ENCODE results near the gene ADGRG1.
"Not testable (repeated sequence)": the region's sequence is repeated elsewhere in the genome, so short reads cannot be mapped to it uniquely, and the experiment has no call there.

The ADGRG1 gene

DNA sequence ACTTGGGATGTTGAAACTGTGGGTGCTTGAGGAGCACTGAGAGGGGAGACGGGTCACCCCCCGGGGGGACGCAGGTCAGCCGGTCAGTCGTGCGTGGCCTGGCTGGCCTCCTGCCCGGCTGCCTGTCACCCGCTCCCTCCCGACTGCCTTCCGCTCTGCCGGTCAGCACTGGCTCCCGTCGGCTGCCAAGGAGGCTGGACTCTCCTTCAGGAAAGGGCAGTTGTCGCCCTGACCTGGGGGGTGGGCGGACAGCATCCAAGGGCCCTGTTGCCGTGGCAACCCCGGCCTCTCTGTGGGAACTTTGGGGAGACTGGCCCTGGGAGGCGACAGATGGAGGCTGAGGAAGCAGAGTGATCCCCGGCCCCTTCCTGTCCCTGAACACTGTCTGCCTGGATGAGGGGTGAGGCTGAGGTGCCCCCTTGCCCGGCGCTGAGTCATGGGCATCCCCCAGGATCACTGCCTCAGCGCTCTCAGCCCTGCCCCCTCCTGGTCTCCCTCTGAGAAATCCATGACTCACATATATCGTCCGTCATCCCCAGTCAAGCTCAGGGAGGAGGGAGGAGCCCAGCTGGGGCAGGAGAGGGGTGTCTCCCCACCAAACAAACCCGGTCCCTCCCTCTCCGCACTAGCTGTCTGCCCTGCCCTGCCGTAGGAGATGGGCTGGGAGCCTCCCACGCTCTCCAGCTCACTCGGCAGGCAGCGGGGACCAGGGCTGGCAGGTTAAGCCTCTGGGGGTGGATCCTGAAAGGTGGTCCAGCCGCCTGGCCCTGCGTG is at the start of gene ADGRG1:
ADGRG1 (plus strand) TSS at position 623 of the 774 bp plus-strand sequence. CDS start 21,658 bp downstream, outside the sequence.
- DNase-seq = peak; percentile 79

DNA sequence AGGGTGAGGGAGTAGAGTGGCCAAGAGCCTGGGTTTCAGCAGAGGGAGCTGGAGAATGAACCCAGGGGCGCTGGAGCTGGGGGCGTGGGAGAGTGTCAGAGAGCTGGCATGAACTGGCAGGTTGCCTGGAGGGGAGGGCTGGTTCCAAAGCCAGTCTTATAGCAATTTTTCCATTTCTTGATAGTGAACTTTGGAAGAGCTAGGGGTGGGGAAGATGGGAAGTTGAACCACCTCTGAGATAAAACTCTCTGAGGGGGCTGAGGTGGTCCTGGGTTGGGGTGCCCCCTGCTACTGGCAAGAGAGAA is 49.1 kb upstream of the ADGRG1 start:
- DNase-seq = no peak

DNA sequence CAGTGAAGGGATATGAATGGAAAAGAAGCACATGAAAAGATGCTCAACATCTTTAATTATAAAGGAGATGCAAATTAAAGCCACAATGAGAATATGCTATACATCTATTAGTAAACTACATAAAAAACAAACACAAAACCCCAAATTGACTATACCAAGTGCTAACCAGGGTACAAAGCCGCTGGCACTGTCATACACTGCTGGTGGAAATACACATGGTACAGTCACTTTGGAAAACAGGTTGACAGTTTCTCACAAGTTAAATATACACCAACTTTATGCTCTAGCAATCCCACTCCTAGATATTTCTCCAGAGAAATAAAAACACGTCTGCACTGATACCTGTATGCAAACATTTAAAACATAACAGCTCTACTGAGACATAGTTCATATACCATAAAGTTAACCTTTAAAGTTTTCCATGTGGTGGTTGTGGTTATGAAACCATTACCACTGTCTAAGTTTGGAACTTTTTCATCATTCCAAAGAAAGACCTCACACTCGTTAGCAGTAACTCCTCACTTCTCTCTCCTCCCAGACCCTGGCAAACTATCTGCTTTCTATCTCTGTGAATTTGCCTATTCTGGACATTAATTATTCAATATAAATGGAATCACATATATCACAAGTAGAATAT is 43.3 kb upstream of the ADGRG1 start:
- no peak for DNase-seq

DNA sequence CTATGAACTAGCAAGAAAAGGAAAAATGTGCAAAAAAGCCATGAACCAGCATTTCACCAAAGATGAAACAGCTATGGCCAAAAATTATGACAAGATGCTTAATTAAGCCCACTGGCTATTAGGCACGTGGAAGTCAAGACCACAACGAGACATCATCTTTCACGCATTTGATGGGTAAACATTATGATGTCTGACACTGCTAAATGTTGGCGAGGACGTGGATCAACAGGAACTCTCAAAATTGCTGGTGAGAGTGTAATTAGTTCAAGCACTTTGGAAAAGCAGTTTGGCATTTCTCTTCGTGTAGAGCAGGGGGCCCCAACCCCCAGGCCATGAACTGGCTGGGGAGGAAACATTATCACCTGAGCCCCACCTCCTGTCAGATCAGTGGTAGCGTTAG is 39.6 kb upstream of the ADGRG1 start:
- no peak for DNase-seq

DNA sequence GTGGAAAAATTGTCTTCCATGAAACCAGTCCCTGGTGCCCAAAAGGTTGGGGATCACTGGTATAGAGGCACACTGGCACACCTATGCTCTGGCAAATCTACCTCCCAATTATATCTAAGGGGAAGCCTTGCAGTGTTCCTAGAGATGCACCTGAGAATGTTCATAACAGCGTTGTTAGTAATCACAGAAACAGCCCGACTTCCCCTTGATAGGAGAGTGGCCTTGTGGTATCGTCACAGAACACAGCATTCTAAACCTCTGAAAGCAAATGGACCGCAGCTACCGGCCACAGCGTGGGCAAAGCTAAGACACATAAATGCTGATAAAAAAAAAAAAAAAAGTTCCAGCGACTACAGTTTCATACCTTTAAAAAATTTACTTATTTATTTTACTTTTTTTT is 39.1 kb upstream of the ADGRG1 start:
- DNase-seq = no peak

DNA sequence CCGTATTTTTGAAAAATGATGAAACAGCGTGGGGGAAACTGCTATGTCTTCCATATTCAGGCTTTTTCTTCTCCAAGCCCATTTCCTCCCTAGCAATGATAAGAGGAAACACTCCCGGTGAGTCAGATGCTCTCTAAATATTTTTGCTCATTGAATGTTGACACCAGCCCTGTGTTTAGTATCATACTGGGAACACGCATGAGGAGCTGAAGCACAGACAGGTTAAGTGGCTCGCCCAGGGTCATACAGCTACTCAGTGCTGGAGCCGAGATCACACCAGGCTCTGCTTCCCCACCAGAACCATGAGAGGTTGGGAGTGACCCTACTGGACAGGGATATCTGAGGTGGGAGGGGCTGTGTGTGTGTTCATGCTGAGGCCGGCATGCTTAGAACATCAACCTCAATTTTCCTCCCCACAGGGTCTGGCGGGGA is 37.8 kb upstream of the ADGRG1 start:
- DNase-seq = peak; percentile 26

DNA sequence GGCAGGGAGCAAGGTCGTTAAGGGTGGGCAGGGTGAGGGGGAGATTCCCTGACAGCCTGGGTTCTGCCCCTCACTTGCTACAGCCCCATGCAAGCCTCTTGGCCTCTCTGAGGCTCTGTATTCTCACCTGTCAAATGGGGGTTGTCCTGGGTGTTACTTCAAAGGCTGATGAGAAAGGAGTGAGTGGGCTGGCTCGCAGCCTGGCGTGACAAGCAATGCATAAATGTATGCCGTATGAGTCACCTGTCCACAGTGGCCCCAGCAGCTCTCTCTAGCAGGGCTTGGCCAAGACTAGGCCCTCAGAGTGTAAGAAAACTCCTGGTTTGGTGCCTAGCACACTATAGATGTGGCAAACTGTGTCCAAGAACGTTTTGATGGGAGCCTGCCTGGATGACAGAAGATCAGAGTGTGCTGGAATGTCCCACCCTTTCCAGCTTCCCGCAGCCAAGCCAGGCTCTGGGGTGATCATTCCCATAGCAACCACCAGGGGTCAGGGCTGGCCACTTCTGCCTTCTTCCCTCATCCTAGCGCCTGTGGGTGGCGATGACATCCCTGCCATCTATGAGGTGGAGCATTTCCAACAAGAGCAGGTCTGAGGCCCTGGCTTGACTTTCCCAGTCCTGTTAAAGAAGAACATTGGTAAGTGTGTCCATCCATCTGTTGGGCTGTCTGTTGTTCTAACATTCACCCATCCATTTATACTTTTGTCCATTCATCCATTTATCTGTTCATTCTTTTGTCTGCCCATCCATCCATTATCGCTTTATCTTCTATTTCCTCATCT is 37.2 kb upstream of the ADGRG1 start:
- peak; percentile 86 for DNase-seq

DNA sequence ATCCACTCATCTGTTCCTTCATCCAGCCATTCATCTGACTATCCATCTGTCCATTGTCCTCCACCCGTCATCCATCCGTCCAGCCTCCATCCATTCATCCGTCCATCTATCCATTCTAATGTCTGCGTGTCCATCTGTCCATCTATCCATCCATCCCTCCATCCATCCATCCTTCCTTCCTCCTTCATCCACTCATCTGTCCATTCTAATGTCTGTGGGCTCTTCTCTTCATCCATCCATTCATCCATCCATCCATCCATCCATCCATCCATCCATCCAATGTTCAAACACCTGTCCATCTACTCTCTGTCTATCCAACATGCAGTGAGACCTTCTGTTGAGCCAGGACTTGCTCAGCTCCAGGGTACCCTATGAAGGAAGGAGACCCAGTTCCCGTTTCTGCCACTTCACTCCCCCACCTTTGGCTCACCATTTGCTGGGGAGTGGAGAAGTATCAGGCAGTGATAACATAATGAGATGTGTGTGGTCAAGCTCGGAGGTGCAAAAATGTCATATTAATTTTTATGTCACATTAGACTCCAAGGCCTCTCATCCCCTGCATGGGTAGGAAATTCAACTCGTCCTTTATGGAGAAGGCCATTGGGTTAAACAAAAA is 36.5 kb upstream of the ADGRG1 start:
- DNase-seq = no peak

DNA sequence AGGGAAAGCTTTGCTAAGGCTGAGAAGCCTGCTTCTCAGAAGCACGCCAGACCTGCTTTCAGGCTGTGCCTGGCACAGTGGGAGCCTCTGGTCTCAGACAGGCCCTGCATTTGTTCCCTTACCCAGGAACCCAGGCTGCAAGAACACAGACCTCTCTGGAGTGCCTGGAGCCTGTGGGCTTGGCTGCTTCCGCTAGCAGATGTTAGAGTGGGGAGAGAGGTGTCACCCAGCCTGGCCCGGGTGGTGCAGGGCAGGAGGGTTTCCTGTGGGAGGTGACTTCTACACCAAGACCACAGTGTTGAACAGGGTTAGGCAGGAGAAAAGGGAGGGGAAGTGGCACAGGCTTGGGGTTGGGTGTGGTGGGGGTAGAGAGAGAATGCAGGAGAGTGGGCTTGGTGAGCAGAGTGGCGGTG is 35.8 kb upstream of the ADGRG1 start:
- peak; percentile 92 for DNase-seq

DNA sequence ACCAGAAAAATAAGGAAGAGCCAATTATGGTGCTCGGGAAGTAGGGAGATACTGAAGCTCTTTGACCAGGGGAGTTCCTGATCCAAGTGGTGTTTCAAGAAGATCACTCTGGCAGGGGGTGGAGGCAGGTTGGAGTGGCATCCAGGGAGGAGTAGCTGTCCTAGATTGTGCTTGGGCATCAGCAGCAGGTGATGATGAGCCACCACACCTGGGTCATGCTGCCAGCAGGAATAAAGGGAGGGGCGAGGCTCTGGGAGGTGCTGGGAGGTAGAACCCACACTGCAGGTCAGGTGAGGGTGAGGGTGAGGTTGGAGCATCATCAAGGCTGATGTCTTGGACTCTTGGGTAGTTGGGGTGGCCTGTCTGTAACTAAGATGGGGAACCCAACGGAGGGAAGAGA is 35.4 kb upstream of the ADGRG1 start:
- DNase-seq = no peak

DNA sequence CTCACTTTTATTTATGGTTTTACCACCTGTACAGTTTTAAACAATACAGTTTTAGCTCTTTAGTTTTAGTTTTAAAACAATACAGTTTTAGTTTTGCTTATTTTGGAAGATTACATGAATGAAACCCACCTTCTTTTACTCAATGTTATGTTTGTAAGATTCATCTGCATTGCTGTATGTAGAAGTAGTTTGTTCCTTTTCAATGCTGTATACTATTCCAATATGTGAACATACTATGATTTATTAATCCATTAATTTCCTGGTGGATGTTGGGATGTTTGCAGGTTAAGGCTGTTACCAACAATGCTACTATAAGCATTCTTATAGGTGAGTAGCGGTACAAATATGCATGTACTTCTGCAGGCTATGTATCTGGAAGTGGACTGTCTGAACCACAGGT is 34.4 kb upstream of the ADGRG1 start:
- DNase-seq = no peak

DNA sequence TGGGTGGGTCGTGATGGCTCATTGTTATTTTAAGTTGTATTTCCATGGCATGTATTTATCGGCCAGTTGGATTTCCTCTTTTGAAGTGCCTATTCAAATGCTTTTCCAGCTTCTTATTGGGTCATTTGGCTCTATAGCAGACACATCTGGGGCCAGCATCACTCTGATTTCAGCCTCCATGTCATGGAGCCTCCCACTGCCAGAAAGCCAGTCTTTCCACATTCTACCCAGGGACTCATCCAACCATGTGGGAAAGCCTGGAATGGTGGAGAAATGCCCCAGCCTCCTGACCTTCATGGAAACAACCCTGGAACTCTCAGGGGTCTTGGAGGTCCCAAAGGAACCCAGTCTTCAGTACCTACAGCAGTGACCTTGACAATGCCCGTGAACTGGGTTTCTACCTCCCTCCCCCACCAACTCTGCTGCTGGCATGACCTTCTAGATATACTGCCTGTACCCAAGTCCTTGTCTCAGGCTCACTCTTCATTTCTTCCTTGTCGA is 33.8 kb upstream of the ADGRG1 start:
- DNase-seq = no peak

DNA sequence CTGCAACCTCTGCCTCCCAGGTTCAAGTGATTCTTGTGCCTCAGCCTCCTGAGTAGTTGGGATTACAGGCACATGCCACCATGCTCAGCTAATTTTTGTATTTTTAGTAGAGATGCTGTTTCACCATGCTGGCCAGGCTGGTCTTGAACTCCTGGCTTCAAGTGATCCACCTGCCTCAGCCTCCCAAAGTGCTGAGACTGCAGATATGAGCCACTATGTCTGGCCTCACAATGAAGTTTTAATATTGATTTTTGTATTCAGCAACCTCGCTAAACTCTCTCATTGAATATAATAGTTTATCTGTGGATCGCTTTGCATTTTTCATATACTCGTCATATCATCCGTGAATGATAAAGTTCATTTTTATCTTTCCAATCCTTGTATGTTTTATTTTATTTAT is 32.2 kb upstream of the ADGRG1 start:
- DNase-seq = not testable (repeated sequence)

DNA sequence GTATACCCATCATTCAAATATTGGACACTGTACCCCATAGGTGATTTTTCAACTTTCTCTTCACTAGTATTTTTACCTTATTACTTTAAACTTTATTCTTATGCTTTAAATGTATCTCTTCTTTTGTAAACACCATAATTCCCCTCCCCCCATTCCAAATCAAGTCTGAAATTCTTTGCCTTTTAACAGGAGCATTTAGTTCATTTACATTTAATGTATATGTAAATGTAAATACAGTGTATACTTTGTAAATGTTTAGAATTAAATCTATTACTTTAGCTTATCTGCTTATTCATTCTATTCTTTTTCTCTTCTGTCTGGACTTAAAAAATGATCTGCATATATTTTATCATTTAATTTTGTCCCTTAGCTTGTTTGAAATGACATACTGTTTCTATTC is 30.0 kb upstream of the ADGRG1 start:
- DNase-seq = no peak

DNA sequence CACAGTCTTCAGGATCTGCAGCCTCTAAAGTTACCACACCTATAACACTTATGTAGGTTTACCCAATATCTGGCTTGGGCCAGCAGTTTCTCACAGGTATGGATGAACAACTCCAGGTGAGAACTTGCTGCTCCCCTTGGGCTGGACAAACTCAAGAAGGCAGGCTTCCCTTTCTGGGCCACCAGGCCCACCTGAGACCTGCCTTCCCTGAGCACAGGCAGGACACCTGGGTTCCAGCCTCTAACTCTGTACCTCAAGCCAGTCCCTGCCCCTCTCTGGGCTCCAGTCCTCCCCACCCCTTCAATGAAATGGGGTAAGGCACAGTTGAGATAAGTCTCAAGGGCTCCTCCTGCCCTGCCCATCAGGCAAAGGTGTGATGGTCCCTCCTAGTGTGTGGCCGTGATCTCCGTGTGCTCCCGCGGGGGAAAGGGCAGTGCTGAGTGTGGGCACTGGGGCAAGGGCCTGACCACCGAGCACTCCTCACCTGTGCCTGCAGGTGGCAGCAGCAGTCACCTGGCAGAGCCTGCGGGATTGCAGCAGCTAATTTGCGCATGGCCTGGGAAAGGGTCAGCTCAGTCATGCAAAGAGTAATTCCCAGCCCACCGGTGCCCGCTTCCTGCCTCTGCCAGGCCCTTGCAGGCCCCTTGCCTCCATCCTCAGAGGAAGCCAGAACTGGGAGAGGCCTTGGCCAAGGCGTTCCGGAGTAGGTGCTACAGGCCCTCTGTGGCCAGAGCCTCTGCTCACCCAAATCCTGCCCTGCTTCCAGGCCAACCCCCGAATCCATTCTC is 28.2 kb upstream of the ADGRG1 start:
- DNase-seq = peak; percentile 67

DNA sequence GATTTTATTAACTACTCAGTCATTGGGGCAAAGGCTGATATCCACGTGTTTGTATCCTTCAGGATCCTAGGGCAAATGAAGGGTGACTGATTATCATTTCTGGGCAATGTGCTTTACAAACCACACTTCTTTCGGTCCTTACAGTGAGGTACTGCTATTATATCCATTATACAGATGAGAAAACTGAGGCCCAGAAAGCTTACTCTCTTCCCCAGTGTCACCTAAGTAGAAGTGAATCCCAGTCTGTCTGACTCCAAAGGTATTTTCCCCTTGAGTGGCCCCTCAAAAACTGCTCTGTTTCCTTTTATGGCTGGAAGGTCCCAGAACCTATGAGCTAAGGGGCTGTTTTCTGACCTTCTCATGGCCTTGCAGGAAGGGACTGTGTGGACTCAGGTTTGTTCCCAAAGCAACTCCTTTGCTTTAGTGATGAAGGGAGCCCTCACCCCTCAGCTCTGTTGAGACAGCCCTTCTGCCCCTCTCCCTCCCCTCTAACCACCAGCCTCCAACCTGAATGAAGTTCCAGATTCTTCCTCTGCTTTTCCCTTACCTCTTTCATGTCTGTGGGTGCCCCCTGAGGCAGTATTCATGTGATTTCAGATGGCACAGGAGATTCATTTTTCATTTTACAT is 27.4 kb upstream of the ADGRG1 start:
- DNase-seq = no peak

DNA sequence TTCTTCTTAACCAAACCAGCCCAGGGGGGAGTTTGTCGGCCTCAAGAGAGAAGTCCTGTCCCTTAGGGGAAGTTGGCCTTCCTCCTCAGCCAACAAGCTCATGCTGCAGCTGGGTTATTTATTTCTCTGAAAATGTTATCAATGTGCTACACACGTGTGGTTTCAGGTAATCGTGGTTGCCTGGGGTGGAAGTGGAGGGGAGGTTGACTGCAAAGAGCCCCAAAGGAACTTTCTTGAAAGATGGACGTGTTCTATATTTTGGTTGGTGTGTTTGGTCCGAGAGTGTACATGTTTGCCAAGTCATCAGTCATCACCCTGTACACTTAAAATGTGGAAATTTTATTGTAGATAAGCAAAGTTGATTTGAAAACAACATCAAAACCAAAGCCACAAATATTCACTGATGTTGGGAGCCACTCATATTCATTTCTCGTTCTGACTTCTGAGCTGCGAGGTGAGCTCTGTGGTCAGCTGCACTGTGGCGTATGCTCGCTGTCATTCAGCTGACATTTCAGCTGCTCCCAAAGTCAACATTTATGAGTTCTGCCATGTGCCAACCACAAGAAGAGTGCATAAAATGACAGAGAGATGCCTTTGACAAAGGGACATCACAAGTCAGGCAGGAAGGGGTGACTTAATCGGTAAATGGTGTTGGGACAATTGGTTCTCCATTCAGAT is 26.5 kb upstream of the ADGRG1 start:
- peak; percentile 97 for DNase-seq

DNA sequence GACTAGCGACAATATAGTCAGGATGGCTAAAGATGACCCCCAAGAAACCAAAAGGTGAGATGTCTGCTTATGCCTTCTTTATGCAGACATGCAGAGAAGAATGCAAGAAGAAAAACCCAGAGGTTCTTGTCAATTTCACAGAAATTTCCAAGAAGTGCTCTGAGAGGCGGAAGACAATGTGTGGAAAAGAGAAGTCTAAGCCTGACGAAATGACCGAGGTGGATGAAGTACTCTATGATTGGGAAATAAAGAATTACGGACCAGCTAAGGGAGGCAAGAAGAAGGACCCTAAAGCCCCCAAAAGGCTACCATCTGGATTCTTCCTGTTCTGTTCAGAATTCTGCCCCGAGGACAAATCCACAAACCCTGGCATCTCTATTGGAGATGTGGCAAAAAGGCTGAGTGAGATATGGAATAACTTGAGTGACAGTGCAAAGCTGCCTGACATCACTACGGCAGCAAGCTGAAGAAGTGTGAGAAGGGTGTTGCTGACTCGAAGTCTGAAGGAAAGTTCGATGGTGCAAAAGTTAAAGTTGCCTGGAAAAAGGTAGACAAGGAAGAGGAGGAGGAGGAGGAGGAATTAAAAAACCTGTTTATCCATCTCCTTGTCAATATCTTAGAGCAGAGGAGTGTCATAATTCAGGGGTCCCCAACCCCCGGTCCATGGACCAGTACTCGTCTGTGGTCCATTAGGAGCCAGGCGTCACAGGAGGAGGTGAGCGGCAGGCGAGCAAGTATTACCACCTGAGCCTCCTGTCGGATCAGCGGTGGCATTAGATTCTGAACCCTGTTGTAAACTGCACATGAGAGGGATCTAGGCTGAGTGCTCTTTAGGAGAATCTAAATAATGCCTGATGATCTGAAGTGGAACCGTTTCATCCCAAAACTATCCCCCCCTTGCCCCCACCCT is 25.1 kb upstream of the ADGRG1 start:
- DNase-seq = no peak

DNA sequence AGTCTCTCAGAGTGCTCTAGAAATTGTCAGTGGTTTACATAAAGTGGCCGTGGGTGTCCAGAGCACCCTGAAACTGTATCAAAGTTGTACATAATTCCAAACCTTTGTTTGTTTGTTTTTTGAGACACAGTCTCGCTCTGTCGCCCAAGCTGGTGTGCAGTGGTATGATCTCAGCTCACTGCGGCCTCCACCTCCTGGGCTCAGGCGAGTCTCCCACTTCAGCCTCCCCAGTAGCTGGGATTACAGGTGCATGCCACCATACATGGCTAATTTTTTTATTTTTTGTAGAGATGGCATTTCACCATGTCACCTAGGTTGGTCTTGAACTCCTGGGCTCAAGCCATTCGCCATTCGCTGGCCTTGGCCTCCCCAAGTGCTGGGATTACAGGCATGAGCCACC is 24.3 kb upstream of the ADGRG1 start:
- DNase-seq = no peak

DNA sequence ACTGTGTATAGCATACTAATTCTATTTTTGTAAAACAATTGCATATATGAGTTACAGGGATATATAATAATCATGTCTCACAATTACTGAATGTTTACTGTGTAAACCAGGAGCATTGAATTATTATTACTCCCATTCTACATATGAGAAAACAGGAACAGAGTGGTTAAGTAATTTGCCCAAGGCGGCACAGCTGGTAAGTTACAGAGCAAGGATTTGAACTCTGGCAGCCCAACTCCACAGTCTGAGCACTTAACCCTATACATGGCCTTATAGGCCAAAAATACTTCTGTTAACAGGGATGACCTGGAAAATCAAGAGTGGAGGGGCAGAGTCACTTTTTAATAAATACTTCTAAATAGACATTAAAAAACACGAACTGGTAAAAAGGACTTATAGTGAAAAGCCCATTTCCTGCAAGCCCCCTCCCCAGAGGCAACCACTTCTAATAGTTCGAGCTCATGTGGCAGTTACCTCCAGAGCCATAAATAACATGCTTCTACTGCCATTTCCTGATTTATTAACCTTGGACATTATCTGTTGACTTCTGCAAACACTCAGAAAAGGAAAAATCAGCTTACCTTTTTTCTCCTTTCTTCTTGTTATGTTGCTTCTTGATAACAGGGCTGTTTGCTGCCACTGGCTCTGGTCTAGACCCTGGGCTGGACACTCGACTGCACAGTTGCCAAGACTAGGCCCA is 22.1 kb upstream of the ADGRG1 start:
- DNase-seq = no peak
